CD4-positive, alpha-beta T cell treated with Interleukin-1 beta for 1 hour (primary cell): Measurements from ENCODE around the gene UQCRHL.
A peak's percentile ranks its signal among the peaks of the same experiment; 100 is the strongest.
"Not testable (repeated sequence)": the region's sequence is repeated elsewhere in the genome, so short reads cannot be mapped to it uniquely, and the experiment has no call there.

ENCODE experiments used
- DNase-seq, 2 donors: peaks; one replicate each; pipeline ENCODE4 v3.0.0-alpha.2; 2020 to 2022

Gene UQCRHL

DNA sequence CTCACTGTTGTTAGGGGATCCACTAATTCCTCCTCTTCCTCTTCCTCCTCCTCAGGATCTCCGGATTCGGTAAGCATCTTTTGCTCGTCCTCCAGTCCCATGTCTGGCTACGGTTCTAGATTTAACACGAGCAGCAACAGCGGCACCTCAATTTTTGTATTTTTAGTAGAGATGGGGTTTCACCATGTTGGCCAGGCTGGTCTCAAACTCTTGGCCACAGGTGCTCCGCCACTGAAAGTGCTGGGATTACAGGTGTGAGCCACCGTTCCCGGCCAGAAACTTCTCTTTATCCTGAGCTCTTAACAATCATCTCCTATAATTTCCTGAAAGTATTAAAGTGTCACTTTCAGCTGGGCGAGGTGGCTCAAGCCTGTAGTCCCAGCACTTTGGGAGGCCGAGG is at the start of gene UQCRHL:
TSS of gene UQCRHL (minus strand) at position 101 of the 400 bp plus-strand sequence. CDS start at position 101, 0 bp downstream.
- DNase-seq: not testable (repeated sequence)

DNA sequence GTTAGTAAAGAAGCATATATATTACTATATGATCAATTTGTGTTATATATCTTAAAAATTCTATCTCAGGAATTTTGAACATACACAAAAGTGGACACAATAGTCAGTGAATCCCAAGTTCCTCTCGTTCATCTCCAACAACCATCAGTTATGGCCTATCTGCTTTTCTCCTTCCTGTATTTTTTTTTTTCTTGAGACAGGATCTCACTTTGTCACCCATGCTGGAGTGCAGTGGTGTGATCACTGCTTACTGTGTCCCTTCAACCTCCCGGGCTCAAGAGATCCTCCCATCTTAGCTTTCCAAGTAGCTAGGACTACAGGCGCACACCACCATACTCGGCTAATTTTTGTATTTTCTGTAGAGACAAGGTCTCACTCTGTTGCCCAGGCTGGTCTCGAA is 49.4 kb upstream of the UQCRHL start:
- no peak for DNase-seq

DNA sequence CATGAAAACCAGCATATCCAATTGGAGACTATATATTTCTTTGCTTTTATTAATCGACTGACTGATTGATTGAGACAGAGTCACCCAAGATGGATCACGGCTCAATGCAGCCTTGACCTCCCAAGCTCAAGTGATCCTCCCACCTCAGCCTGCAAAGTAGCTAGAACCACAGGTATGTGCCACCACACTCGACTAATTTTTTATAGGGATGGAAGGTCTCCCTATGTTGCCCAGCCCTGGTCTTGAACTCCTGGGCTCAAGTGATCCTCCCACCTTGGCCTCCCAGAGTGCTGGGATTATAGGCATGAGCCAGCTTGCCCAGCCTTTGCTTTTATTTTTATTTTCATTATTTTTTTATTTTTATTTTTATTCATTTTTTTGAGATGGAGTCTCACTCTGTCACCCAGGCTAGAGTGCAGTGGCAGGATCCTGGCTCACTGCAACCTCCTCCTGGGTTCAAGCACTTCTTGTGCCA is 45.4 kb upstream of the UQCRHL start:
- no peak for DNase-seq

DNA sequence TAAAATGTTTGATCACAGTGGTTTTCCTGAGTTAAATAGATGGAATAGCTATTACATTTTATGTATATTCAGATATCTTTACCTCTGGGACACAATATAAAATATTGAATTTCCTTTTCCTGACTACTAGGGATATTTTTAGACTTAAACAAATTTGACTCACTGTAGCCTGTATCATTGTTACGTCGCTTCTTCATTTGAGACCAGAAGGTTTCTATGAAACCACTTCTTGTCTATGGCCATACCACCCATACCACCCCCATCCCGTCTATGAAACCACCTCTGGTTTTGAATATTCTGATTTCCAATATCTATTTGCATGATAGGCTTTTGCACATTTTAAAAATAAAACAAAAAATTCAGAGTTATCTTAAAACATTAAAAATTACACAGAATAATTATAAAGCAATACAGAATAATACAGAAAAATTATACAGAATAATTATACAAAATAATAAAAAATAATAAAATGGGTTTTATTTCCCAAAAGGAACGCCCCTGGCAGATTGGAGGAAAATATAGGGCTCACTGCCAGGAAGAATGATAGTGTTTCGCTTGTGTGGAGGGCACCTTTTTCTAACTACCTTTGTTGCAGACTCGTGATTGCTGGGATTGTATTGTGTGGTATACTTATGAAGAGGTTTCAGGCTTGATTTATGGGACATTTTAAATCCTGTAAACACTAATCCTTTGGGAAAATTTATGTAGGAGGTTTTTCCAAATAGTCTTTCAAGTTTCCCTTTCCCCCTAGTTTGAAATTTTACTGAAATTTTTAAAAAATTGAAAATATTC is 44.8 kb upstream of the UQCRHL start:
- no peak for DNase-seq

DNA sequence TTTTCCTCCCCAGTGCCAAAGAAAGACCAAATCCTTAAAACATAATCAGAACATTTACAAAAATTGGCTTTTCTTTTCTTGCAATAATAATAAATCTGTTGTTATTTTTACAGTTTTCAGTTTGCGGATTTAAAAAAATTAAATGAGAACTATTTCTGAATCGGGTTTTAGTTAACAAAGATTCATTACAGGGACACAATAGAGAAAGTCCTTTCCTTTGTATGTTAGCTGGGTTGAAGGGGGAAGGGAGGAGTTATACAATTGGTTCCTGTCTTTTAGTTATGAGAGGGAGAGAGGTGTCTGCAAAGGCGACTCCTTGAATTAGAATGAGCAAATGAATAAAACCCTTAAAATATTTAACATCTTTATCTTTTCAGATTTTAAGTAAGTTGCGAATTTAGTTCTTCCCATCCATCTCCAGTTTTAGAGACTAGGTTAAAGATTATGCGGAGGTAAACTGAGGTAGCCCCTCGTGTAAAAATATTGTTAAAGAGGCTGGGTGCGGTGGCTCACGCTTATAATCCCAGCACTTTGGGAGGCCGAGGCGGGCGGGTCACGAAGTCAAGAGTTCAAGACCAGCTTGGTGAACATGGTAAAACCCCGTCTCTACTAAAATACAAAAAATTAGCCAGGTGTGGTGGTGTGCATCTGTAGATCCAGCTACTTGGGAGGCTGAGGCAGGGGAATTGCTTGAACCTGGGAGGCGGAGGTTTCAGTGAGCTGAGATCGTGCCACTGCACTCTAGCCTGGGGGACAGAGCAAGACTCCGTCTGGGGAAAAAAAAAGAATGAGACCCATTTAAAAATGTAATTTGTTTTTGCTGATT is 44.0 kb upstream of the UQCRHL start:
- no peak for DNase-seq

DNA sequence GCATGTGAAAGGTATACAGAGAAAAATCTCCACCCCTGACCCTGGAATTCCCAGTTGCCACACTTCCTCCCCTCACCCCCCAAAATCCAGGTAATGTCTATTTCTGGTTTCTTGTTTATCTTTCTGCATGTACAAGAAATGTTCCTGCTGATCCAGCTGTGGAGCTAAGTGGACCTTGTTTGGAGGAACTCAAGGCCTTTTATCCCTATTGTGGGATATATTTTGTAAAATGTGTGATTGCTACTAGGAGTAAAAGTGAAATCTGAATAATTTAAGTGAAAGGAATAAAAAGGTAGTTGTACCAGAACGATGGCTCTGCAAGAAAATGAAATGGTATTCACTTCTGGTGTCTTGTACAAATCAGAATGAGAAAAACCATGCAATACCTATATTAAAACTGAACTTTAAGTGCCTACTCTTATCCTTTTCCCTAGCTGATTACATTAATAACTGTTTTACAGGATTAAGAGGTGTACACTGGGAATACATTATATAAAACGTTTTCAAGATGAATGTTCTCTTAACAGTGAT is 43.1 kb upstream of the UQCRHL start:
- no peak for DNase-seq

DNA sequence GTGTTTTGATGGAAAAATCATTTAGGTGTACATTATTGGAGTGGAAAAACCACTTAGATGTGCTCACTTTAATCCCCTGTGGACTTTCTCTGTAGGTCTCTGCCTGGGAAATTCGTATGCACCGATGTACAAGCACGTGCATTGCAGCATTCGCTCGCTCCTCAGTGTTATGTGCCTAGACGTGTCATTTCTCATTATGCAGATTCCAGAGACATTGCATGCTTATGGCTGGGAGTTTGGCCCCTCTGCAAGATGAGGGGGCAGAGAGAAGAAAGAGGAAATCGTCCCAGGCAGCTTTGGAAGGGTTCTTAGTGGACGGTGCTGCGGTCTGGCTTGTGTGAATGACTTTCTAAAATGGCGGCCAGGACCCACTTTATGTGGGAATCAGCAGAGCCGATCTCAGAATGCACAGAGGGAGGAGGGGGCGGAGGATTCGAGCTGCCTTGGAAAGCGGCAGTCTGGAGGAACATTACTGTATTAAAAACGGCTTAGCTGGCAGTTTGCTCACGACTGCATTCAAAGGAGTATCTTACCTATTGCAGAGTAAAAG is 42.4 kb upstream of the UQCRHL start:
- peak; percentile 15 to 19 for DNase-seq

DNA sequence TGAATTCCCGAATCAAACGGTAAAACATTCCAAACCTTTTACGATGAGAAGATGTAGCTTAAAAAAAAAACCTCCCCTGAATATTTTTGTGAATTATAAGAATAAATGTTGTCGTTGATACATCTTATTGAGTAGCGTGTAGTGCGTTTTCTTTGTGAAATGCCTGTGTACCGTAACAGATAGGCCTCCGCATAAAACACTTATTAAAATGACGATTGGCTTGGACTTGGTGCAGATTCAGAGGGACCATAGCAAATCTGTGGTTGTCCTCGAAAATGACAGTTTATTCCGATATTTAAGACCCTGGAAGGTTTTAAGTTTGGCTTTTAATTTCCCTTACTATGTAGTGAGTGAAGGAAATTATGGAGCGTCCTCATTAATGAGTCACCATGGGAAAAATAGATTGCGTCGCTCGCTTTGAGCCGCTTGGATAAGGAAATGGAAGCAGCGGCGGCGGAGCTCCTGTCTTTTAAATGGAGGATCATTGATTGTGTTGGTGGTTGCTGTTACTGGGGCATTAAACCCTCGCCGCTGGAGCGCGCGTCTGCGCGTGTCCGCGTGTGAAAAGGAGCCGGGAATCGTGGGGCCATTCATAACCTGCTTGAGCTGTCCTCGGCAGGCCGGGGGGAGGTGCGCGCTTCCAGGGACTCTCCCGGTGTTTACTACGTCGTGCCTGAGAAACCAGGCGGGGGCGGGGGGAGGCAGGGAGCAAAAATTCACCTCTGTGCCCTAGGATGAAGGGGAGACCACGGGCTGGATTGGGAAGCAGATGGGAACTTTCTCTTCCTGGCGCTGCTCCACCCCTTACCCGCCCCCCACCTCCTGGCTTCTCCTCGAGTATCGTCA is 41.7 kb upstream of the UQCRHL start:
- DNase-seq: peak; percentile 74 to 75

DNA sequence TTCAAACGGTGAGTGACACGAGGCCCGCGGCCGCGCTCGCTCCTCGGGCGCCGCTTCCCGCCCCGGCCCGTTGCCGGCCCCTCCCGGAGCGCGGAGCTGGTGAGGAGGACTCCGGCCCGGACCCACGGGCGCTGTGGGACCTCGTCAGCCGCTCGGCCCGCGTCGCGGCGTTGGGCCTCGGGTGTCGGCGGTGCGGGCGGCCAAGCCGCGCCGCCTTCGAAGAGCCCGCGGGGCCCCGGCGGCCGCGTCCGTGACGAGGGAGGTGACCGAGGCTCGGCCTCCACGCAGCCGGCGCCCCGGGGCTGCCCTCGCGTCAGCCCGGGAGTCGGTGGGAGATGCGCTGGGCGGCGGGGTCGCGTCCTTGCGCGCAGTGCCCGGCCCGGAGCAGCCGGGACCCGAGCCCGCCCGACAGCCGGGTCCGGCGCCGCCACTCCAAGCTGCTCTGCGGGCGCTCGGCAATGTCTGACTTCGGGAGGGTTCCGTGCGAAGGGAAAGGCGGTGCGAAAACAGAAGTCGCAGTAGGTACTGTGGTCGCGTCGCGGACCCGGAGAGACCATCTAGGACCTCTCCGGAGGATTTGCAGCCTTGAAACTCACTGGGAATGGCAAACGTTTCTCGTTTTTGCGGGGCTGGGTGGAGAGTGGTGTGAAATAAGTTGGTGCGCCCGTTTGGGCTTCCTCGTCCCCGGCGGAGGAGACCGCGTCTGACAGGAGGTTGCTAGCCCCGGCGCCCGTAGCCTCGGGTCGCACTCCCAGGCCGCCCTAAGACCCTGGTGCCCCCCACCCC is 40.9 kb upstream of the UQCRHL start:
- peak; percentile 42 to 44 for DNase-seq

DNA sequence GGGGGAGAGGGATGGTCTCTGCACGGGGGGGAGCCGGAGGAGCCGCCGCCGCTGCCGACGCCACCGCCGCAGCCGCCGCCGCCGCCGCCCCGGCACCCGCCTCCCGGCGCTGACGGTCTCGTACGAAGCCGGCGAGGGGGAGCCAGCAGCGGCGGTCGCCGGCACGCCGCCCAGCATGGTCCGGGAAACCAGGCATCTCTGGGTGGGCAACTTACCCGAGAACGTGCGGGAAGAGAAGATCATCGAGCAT is 40.4 kb upstream of the UQCRHL start:
- no peak for DNase-seq

DNA sequence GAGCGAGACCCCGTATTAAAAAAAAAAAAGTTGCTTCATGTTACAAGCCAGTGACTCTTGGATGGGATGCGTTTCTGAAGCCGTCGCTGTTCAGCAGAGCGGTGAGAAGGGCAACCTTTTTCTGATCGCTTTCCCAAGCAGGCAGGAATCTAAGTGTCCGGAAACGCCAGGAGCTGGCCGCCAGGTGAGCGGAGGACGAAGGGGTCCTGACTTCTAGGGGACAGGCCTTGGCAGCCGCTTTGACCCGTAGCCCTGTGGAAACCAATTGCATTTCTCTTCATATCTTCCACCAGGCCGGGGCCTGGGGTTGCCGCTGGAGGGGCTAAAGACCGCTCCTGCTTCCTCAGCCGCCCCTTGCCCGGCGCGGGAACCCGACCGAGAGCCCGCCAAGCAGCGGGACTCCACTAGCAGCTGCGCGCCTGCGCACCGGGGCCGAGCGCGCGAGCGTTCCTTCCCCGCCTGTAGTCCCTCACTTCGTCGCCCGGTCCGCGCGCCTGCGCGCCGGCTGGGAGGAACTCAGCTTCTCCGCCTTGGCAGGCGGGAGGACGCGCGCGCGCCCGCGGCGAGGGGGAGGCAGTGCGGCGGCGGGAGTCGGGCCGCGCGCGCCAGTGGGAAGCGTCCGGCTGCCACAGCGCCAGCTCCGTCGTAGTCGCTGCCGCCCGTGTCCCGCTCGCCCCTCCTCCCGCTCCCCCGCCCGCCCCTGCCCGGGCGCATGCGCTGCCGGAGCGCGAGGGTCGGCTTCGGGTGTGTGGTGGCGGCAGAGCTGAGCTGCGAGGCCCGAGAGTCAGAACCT is 39.8 kb upstream of the UQCRHL start, which contains the start of gene SPEN:
TSS of gene SPEN (plus strand) at position 608 of the 793 bp plus-strand sequence. CDS start 361 bp downstream, outside the sequence.
- DNase-seq: peak; percentile 99

DNA sequence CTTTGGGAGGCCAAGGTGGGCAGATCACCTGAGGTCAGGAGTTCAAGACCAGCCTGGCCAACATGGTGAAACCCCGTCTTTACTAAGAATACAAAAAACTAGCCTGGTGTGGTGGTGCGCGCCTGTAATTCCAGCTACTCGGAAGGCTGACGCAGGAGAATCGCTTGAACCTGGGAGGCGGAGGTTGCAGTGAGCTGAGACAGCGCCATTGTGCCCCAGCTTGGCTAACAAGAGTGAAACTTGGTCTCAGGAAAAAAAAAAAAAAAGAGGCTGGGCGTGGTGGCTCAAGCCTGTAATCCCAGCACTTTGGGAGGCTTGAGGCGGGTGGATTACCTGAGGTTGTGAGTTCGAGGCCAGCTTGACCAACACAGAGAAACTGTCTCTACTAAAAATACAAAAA is 38.6 kb upstream of the UQCRHL start:
- not testable (repeated sequence) for DNase-seq

DNA sequence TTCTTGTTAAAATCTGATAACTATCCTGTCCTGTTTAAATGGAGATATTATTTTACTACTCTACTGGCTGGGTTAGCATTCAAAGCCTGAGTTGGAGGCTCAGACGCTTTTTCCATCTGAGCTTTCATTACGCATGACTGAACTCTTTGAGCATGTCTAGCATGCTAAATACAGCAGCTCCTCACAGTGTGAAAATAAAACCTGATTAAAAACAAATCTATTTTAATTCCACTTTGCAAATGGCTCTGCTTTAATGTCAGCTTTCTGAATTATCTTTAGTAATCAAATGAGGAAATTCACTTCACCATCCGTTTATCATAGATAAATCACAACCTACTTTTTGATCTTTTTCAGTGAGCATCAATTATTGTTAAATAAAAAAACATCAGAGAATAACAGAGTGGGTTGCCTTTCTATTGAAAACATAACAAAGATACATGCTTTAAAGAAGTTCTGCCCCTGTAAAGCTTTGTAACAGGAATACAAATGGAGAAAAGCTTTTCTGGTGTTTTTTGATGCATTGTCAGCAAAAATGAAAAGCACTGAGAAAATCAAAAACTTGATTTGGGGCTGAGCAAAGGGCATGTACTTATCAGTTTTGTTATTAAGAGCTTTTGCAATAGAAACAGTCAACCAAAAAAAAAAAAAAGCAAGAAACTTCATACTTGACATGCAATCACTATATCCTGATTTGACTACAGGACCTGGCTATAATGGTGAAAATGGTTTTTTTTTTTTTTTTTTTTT is 36.5 kb upstream of the UQCRHL start:
- DNase-seq: no peak

DNA sequence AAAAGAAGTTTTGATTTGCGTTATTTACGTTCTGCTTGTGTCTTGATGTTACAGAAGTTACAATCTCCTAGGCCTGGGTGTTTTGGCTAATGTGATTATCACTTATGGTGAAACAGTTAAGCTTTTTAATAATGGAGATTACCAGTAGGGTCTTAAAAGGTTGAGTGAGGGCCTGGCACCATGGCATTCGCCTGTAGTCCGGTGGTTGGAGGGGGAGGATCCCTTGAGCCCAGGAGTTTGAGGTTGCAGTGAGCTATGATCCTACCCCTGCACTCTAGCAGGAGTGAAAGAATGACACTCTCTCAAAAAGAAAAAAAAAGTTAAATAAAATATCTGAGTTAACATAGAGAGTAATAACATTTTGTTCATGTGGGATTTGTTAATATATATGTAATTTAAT is 31.3 kb upstream of the UQCRHL start:
- DNase-seq: no peak

DNA sequence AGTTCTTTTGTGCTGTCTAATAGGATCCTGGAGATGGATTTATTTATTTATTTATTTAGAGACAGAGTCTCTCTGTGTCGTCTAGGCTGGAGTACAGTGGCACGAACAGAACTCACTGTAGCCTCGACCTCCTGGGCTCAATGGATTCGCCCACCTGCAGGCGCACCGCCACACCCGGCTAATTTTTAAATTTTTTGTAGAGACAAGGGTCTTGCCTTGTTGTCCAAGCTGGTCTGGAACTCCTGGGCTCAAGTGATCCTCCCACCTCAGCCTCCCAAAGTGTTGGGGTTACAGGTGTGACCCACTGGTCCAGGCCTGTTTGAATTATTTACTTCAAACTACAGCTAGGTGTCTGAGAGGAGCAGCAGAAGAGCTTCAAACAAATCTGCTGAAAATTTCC is 30.5 kb upstream of the UQCRHL start:
- DNase-seq: no peak

DNA sequence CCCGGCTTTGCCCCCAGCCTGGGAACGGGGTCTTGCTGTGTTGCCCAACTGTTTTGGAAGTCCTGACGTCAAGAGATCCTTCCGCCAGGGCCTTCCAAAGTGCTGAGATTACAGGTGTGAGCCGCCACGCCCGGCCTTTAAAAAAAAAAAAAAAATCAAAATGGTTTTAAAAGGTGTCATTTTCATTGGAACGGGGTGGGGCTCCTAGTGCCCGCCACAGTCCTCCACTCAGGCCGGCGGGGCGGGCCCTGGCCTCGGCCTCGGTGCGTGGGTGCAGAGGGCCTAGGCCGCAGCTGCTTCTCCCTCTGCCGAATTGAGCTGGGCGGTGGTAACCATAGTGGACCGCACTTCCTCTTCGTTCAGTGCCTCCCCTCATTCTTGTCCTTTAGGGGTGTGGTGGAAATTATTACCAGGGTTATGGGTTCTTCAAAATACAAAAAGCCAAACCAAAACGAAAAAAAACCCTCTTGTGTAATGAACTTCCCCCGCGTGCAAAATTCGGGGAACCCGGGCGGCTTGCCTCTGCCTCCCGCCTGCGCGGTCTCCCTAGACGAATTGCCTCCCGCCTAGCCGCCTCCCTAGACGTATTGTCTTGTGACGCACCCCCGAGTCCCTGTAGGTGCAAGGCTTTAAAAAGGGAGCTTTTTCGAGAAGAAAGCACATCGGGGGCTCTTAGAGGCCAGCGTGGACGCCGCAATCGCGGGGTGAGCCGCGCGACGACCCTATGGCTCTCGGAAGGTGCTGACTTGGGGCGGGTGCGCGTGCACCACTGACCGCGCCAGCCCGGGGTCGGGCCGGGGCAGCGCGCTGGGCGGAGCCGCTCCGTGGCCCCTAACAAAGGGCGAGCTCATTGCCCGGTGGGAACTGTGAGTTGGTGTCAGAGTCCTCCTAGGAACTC is 29.6 kb upstream of the UQCRHL start:
- peak; percentile 62 to 84 for DNase-seq

DNA sequence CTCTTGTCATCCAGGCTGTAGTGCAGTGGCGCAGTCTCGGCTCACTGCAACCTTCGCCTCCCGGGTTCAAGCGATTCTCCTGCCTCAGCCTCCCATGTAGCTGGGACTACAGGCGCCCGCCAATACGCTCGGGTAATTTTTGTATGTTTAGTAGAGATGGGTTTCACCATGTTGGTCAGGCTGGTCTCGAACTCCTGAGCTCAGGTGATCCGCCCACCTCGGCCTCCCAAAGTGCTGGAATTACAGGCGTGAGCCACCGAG is 29.0 kb upstream of the UQCRHL start:
- DNase-seq: not testable (repeated sequence)

DNA sequence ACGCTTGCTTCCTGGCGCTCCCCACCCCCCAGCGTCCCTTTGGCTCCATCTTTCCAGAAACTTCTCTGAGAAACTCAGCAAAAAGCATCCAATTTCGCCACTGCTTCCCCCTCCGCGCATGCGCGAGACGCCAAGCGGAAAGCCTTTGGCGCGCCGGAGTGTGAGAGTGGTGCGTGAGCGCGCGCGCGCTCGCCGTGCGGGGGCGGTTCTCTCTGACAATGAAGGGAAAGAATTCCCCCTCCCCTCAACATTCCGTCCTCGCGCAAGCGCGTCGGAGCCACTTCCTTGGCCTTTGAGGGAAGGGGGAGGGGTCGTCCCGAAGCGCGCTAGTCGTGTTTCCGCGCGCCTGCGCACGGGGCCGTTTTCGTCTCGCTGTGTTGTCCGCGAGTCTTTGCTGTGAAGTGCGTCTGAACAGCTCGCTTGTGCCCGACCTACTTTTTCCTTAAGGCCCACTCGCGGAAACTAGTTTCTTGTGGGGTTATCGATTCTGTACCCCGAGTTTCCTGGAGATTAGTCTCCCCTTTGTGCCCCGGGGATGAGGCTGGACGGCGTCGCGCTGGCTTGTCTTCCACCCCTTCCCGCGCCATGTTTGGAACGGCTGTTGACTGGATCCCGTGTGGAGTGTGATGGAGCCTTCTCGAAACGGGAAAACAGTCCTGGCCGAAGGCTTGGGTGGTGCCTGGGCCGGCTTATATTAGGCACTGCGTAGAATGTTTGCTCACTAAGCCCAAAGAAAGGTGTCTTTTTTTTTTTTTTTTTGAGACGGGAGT is 28.5 kb upstream of the UQCRHL start:
- peak; percentile 99 to 100 for DNase-seq
